Measurements from ENCODE around the gene RELA.
A peak's percentile ranks its signal among the peaks of the same experiment; 100 is the strongest.

Gene RELA

DNA sequence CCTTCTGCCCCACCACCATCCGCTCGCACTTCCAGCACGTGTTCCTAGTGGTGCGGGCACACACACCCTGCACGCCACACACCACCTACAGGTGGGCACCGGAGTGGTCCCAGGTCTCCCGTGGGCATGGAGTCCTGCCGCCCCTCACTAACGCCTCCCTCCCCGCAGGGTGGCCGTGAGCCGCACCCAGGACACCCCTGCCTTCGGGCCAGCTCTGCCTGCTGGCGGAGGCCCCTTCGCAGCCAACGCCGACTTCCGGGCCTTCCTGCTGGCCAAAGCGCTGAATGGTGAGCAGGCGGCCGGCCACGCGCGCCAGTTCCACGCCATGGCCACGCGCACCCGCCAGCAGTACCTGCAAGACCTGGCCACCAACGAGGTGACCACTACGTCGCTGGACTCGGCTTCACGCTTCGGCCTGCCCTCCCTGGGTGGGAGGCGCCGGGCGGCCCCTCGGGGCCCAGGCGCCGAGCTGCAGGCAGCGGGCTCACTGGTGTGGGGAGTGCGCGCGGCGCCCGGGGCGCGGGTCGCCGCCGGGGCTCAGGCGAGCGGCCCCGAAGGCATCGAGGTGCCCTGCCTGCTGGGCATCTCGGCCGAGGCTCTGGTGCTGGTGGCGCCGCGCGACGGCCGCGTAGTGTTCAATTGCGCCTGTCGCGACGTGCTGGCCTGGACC, 16.3 kb downstream of the RELA start:
- DNase-seq (ENCODE audit: low read depth) = no peak
- no peak for TF ChIP-seq CTCF (IDR thresholded peaks at IDR 0.05; ENCODE audit: low read length, missing control alignments)
- no peak overlapping the region for H3K4me3 ChIP-seq (replicated peaks; ENCODE audit: low read depth, low read length)

- no peak overlapping the region for H3K4me3 ChIP-seq (replicated peaks; ENCODE audit: low read depth, low read length)
- DNase-seq (ENCODE audit: low read depth) = peak; percentile 29
- TF ChIP-seq CTCF (IDR thresholded peaks at IDR 0.05; ENCODE audit: low read length, missing control alignments) = no peak
Measured at GRCh38 chr11:65645710-65646109, 17.0 kb downstream of the RELA start.

DNA sequence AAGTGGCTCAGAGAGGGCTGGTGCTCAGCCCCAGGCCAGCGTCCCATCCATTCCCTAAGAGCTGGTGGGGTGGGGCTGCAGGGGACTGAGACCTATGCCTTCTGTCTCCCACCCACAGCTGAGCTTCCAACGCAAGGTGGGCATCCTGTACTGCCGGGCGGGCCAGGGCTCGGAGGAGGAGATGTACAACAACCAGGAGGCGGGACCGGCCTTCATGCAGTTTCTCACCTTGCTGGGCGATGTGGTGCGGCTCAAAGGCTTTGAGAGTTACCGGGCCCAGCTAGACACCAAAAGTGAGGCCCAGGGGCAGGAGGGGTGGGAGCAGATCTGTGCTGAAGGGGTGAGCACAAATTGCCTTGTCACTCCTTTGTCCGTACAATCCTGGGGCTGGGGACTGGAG, 17.9 kb downstream of the RELA start:
- H3K4me3 ChIP-seq (replicated peaks; ENCODE audit: low read depth, low read length) = no peak overlapping the region
- no peak for TF ChIP-seq CTCF (IDR thresholded peaks at IDR 0.05; ENCODE audit: low read length, missing control alignments)
- DNase-seq (ENCODE audit: low read depth) = no peak

DNA sequence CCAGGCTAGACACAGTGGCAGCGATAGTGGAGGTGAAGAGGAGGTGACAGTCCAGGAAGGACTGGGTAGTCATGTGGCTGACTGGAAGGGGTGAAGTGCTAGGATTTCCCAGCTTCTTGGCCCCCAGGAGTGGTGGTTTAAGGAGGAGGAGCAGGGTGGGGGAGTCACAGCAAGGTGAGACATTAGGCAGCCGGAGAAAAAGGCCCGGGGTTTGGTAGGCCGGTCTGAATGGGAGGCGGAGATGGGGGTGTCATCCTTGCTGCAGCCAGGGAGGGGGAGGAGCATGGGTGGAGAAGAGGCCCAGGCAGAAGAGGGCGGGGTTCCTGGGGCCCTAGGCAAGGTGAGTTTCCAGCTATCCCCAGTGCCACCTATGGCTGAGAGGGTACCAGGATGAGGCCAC, 18.7 kb downstream of the RELA start:
- TF ChIP-seq CTCF (IDR thresholded peaks at IDR 0.05; ENCODE audit: low read length, missing control alignments) = no peak
- no peak for DNase-seq (ENCODE audit: low read depth)

DNA sequence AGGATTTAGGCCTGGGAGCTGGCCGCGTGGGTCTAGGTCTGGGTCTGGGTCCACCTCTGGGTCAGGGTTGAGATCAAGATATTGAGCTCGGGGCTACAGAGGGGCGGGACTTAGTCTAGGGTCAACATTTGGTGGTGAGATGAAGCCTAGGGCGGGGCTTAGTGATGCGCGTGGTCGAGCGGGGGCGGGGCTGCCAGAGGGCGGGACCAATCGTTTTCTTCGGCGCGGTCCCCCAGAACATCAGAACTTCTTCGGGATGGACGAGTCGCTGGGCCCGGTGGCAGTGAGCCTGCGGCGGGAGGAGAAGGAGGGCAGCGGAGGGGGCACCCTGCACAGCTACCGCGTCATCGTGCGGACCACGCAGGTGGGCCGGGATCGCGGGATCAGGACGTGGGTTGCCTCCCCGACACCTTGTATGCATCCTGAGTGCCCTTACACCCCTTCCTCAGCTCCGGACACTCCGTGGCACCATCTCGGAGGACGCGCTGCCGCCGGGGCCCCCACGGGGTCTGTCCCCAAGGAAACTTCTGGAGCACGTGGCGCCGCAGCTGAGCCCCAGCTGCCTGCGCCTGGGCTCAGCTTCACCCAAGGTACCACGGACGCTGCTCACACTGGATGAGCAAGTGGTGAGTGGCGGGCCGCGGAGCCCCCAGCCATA, 20.6 kb downstream of the RELA start:
- H3K4me3 ChIP-seq (replicated peaks; ENCODE audit: low read depth, low read length) = no peak overlapping the region
- DNase-seq (ENCODE audit: low read depth) = no peak
- TF ChIP-seq CTCF (IDR thresholded peaks at IDR 0.05; ENCODE audit: low read length, missing control alignments) = no peak

More for the DNA sequence above, 18.7 kb downstream of the RELA start:
- no peak overlapping the region for H3K4me3 ChIP-seq (replicated peaks; ENCODE audit: low read depth, low read length)

- no peak for TF ChIP-seq CTCF (IDR thresholded peaks at IDR 0.05; ENCODE audit: low read length, missing control alignments)
- H3K4me3 ChIP-seq (replicated peaks; ENCODE audit: low read depth, low read length) = no peak overlapping the region
- no peak for DNase-seq (ENCODE audit: low read depth)
Measured at GRCh38 chr11:65641297-65642013, 21.3 kb downstream of the RELA start.

Data from fibroblast of pulmonary artery (primary cell).